Activated CD4-positive, alpha-beta T cell treated with anti-CD3 and anti-CD28 coated beads, Interleukin-2, amount 50 U/mL, for 24 hours (primary cell): ENCODE results near the gene MAGEF1.
"Not testable (repeated sequence)": the region's sequence is repeated elsewhere in the genome, so short reads cannot be mapped to it uniquely, and the experiment has no call there.

Source experiments
- DNase-seq, 2 donors: peaks; one replicate each; pipeline ENCODE4 v3.0.0-alpha.2; 2020; ENCODE audit warnings: low read depth in 1 of 2, low spot score in 1 of 2

The MAGEF1 gene

GRCh38 chr3:184743248-184743647 lies 31.4 kb upstream of the MAGEF1 start:
- no peak for DNase-seq

GRCh38 chr3:184742676-184743135 lies 30.8 kb upstream of the MAGEF1 start:
- DNase-seq = no peak

DNA sequence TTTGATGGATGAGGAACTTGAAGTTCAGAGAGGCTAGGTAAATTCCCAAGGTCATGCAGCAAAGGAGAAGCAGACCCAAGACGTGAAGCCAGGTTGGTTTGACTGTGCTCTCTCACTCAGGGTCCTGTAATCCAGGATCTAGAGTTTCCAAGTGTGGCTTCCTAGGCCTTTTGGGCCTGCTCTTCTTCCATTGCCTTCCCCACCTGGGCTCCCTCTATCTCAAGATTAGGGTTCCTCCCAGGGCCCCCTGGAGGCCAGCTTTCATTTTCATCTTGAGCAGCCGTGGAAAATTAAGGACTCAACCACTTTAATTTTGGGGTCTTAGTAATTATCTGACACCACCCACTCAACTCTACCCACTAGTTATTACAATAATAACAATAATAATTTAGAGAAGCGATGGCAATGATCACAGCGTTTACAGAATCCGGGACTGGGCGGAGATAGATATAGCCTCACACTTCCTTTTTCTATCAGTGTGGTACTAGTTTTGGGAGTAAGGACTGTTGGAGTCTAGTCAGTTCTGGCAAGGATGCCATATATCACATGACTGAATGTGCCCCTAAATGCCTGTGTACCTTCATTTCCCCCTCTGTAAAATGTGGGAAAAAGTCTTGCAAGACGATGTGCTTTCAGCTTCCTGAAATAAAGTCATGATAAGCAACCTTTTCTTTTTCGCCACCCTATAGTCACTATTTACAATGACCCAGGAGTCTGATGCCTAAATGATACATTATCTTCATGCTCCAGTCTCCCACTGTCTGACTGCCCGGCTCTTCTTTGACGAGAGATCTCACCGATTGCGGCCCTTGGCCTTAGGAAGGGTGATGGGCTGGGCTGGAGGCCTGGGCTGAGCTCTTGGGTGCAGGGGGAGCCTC lies 30.2 kb upstream of the MAGEF1 start:
- DNase-seq = no peak

DNA sequence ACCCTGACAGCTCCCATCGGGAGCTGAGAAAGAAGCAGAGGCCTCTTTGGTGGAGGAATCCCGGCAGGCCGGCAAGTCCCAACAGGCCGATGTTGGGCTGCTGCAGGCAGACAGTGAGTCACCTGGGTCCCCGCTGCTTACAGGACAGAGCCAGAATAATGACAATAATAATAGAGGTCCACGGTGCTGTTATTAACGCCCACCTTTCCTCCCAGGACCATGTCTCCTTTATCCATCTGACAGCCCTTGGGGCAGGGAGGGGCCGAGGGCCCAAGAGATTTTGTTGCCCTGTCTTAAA lies 29.3 kb upstream of the MAGEF1 start:
- DNase-seq = no peak

DNA sequence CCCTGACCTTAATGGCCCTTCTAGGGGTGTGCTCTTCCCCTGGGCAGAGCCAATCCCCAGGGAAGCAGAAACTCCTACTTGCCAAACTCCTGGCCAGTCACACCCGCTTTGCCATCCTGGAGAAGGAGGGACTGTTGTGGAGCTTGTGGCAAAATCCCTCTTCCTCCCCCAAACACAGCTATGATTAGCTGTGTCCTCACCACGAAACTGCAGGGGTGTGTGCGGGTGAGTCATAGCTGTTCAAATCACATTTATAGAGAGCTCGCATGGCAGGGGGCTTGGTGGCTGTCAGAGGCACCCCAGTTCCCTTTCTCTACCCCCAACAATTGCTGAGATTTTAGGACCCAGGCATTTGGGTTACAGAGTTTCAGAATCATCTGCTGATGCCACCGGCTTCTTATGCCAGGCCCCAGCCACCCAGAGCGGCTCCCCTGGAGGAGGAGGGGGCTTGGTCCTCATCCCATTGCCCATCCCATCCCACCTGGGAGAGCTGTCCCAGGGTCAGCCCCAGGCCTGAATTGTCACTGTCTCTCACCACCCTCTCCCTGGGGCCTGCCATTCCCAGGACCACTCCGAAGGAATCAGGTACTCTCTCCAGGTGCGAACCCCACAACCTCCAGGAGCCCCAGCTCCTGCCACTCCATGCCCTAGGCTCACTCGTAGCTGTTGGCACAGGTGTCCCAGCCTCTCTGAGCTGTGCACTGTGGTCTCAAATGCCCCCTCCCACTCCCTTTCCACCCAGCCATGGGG lies 28.8 kb upstream of the MAGEF1 start:
- no peak for DNase-seq

- no peak for DNase-seq
Measured at GRCh38 chr3:184739594-184740505, 28.0 kb upstream of the MAGEF1 start.

DNA sequence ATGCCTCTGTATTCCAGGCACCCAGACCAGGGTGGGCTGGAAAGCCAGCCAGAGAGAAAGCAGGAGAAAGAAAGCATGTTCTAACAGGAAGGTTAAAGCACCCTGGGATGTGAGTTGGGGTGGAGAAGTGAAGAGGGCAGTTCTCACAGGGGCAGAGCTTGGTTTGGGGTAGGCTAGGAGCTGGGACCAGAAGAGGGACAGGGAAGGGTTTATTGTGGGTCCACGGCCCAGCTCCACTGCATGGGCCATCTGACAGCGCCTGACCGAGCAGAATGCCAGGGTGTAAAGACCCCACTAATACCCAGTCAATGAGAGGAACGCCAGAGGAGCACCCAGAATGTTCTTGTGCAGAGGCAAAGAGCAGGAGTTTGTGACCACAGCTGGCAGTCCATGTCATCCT lies 27.1 kb upstream of the MAGEF1 start:
- no peak for DNase-seq

DNA sequence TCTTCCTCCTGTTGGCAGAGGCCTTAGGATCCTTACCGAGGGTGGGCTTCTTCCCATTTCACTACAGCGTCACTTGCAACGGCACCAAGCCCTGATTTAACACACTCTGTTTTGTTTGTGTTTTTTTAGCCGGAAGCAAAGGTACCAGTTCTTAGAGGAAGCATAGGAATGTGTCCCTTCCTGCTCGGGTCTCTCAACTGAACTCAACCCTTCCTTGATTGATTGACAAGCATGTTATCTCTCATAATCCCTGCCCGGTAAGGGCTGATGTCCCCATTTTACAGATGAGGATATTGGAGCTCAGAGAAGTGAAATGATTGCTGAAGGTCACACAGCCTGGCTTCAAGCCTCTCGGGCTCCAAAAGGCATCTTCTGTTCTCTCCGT lies 26.6 kb upstream of the MAGEF1 start:
- no peak for DNase-seq

DNA sequence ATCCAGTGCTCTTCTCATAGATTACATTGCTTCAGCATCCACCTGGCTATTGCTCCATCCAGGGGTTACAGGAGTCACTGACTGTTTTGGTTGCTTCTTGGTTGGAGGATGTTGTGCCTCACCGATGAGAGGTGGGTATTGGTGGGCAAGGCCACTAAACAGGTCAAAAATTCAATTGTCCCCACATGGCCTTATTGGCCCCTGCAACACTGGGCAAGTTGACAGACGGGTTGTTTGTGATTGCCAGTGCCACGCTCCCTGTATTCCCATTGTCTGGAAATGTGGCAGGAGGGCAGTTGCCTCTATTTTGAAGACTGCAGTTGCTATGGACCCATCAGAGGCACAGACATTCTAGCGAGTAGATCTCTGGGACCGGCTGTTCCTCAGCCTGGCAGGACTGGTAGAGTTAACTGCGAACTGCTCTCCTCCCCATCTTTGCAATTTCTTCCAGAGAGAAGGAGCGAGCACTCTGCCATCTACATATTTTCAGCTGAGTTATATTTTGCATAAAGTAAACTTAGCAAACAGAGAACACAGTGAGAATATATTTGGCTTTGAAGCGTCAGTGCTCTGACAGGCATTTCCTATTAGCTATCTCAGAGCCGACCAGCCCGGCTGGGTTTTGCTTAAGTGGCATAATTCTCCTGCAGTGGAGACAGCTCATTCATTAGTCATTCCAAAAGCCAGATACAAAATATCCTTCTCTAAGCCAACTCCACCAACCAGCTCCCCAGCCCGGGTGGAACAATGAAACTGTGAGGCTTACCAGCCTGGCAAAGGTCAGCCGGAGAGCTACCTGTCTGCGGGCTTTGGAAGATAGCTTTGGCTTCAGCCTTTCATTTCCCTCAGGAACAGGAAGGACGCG lies 26.0 kb upstream of the MAGEF1 start:
- DNase-seq = no peak

DNA sequence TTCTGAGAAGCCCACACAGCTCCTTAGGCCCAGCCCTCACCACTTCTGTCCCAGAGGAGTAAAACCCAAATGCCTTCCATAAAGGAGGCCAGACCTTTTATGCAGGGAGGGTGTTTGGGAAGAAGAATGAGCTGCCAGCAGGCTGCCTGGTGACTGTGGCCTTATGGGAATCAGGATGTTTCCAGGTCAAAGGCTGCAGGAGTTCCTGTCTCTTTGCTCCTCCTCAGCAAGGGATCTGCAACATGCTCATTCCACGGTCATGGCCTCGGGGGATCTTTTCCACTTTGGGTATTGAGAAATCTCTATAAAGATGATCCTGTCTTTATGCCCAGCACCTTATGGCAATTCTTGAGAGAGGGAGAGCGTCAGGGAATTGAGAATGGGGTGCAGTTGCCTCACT lies 25.2 kb upstream of the MAGEF1 start:
- DNase-seq = no peak

DNA sequence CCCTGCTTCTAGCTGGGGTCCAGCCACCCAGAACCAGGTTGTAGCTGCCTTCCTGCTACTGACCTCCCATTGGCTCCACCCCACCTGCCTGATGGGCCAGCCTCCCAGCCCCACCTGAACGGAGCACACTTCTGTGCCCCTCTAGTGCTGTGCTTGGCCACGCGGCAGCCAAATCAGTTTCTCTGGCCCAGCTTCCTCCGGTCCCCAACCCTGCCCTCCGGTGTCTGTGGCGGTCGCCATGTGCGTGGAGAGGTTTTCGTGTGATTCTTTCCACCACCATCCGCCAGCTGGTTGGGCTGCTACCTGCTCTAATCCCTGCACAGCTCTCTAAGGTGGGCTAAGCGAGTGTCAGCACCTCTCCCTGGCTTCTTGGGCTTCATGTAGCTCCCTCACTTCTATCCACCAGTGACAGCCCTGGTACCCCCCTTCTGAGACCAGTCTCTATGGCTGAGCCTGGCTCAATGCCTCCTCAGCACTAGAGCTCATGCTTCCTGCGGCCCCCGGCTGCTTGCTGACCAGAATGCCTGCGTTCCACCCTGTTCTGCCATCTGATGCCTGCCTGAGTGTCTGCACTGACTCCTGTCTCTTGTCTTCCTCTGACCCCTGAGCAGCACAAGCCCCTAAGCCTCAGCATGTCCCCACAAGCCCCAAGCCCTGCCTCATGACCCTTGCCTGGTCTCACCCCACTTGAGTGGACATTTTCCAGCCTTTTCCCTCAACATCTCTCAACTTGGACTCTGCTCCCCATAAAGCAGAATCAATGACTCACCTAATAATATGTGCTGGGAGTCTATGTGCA lies 23.2 kb upstream of the MAGEF1 start:
- DNase-seq = no peak

DNA sequence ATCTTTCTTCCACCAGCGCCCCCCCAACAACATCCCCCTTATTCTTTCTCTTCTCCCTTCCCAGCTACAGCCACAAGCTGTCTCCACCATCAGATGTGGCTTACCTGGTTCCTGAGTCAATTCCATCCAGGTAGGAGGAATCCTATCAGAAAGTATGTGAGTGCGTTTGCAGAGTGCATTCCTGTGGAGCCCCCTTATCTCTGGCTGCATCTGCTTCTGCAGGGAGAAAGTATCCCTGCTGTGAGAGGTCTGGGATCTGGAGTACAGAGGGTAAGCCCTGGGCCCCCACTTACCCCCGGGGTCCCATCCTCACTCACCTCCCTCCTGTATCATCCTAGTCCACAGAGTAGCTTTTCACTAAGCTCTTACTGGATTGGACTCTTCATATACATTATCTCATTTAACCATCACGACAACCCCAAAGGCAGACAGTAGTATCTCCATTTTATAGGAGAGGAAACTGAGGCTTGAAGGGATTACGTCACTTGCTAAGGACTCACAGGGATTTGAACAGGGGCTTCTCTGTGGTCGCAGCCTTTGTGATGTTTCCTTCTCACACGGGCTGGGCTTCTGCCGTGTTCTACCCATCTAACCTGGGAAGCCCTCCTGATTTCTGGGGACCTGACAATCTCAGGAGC lies 22.2 kb upstream of the MAGEF1 start:
- DNase-seq = no peak

DNA sequence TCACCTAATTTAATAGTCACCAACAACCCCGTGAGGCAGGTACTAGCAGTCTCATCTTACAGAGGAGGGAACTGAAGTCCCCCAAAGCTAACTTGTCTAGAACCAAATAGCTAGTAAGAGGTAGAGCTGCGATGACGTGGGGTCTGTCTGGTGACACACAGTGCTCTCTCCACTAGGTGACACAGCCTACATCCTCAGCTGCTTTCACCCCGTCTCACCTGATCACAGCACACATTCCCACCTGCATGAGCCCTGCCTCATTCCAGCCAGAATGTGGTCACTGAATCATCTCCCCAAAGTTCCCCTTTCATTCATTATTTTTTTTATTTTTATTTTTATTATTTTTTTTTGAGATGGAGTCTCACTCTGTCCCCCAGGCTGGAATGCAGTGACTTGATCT lies 21.3 kb upstream of the MAGEF1 start:
- no peak for DNase-seq

- no peak for DNase-seq
Measured at GRCh38 chr3:184731786-184732537, 20.1 kb upstream of the MAGEF1 start.

DNA sequence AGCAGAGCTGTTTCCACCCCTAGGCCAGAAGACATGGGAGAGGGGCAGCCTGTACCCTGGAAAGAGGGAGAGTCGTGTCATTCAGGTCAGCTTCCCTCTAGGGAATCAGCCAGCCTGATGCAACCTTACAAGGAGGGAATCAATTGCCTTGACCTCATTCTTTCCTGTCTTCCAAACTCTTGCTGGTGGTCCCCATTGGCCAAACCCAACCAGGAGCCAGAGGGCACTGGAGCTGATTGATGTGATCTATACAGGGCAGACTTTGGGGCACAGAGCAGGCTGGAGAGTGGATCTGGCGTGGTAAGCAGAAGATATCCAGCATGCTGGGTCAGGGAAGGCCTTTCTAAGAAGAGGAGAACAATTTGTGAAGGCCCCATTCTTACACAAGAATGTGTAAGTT lies 19.1 kb upstream of the MAGEF1 start:
- DNase-seq = no peak

- DNase-seq = not testable (repeated sequence)
Measured at GRCh38 chr3:184729154-184729553, 17.3 kb upstream of the MAGEF1 start.

GRCh38 chr3:184728010-184728527 lies 16.2 kb upstream of the MAGEF1 start:
- no peak for DNase-seq

- DNase-seq = peak in 1 of 2 donors; percentile 22
Measured at GRCh38 chr3:184727357-184728009, 15.6 kb upstream of the MAGEF1 start.
